Activated CD4-positive, alpha-beta memory T cell treated with anti-CD3 and anti-CD28 coated beads for 36 hours (primary cell): Measurements from ENCODE around the gene STRAP. TPM values are rescaled to one million over a fixed set of nuclear protein-coding genes. Genes with fewer than 3 reads are reported as not detected.

ENCODE experiments used
- total RNA-seq, 2 experiments: library from RNA; stranded (reverse); gene quantifications; one replicate each; pipeline ENCODE4 v1.2.3, GENCODE V29; 2021

STRAP gene
- total RNA-seq, 2 experiments from 2014 or later: 135 to 140 TPM

Other genes starting within 250 kb of the STRAP start
- gene EPS8, start 93.0 kb upstream of the STRAP start, total RNA-seq: 1 to 10 TPM; 3.2 to 3.5 TPM
- 10 to 100 TPM; 28.4 to 29.0 TPM for gene DERA, start 28.9 kb downstream of the STRAP start, total RNA-seq